GM23338 (cell line): Measurements from ENCODE around the gene PTPRB. TPM values are rescaled to one million over a fixed set of nuclear protein-coding genes. Genes with fewer than 3 reads are reported as not detected.

Experiments
- ATAC-seq: fragments of 200-7000 bp; cut with Tn5 transposase; 3 replicates; pipeline ENCODE4 v1.9.1; 2020
- DNase-seq: peaks from one replicate; pipeline ENCODE4 v3.0.0-alpha.2; 2015; ENCODE audit warnings: low spot score
- H2AFZ ChIP-seq: fragments of 200-600 bp; sonication (generic); 2 replicates; pipeline ENCODE4 v1.8.0; 2016; ENCODE audit warnings: antibody characterized with exemption, mild to moderate bottlenecking, moderate library complexity
- H3F3A ChIP-seq: fragments of 200-600 bp; sonication (generic); replicated peaks from 2 replicates; pipeline ENCODE4 v1.8.0; 2017; ENCODE audit warnings: antibody characterized with exemption, mixed run types, low read depth
- H3K27ac ChIP-seq: fragments of 200-600 bp; sonication (generic); 2 replicates; pipeline ENCODE4 v1.6.1; 2016; ENCODE audit warnings: low read depth
- H3K27me3 ChIP-seq: fragments of 200-600 bp; sonication (generic); 2 replicates; pipeline ENCODE4 v1.8.0; 2016; ENCODE audit warnings: mild to moderate bottlenecking, mixed run types, moderate library complexity; ENCODE audit not compliant: insufficient read depth
- H3K36me3 ChIP-seq: fragments of 200-600 bp; sonication (generic); 2 replicates; pipeline ENCODE4 v1.8.0; 2016; ENCODE audit warnings: mild to moderate bottlenecking; ENCODE audit not compliant: insufficient read depth
- H3K4me1 ChIP-seq: fragments of 200-600 bp; sonication (generic); 2 replicates; pipeline ENCODE4 v1.8.0; 2016; ENCODE audit warnings: mild to moderate bottlenecking, moderate library complexity; ENCODE audit not compliant: insufficient read depth
- H3K4me2 ChIP-seq: fragments of 200-600 bp; sonication (generic); 2 replicates; pipeline ENCODE4 v1.7.1; 2017; ENCODE audit warnings: mixed run types
- H3K4me3 ChIP-seq: fragments of 200-600 bp; sonication (generic); 2 replicates; pipeline ENCODE4 v1.6.1; 2016; ENCODE audit warnings: mixed run types
- H3K79me2 ChIP-seq: fragments of 200-600 bp; sonication (generic); replicated peaks from 2 replicates; pipeline ENCODE4 v1.8.0; 2017; ENCODE audit warnings: mild to moderate bottlenecking; ENCODE audit not compliant: insufficient read depth
- H3K9me2 ChIP-seq: fragments of 200-600 bp; sonication (generic); 2 replicates; pipeline ENCODE4 v1.8.0; 2017; ENCODE audit not compliant: insufficient read depth
- H4K20me1 ChIP-seq: fragments of 200-600 bp; sonication (generic); replicated peaks from 2 replicates; pipeline ENCODE4 v1.8.0; 2017; ENCODE audit warnings: mild to moderate bottlenecking; ENCODE audit not compliant: insufficient read depth
- H3K27ac Mint-ChIP-seq: 2 replicates; pipeline ENCODE4 v1.8.0; 2020; ENCODE audit warnings: inconsistent platforms, mild to moderate bottlenecking, moderate library complexity, mixed read lengths
- H3K27me3 Mint-ChIP-seq: 3 replicates; pipeline ENCODE4 v1.8.0; 2022; ENCODE audit warnings: low read depth, mild to moderate bottlenecking, moderate library complexity, mixed read lengths, inconsistent platforms; ENCODE audit not compliant: insufficient read depth, poor library complexity
- H3K36me3 Mint-ChIP-seq: 3 replicates; pipeline ENCODE4 v1.8.0; 2021; ENCODE audit warnings: low read depth, mild to moderate bottlenecking, inconsistent platforms, moderate library complexity, mixed read lengths
- H3K4me1 Mint-ChIP-seq: 3 replicates; pipeline ENCODE4 v1.8.0; 2020; ENCODE audit warnings: mild to moderate bottlenecking, inconsistent platforms, mixed read lengths
- H3K4me3 Mint-ChIP-seq: 3 replicates; pipeline ENCODE4 v1.8.0; 2021; ENCODE audit warnings: moderate library complexity, mild to moderate bottlenecking, inconsistent platforms, mixed read lengths
- H3K9me3 Mint-ChIP-seq: 3 replicates; pipeline ENCODE4 v1.8.0; 2020; ENCODE audit warnings: moderate library complexity, mild to moderate bottlenecking, inconsistent platforms, mixed read lengths
- CTCF ChIP-seq, 2 experiments: fragments of 200-600 bp in 1 of 2; sonication (generic) in 1 of 2; conservative IDR thresholded peaks; 2 replicates each; pipeline versions ENCODE4 v1.5.1 to v1.6.1; 2016 to 2017; ENCODE audit warnings: antibody characterized with exemption in 2 of 2, low read depth in 2 of 2, mild to moderate bottlenecking in 2 of 2, moderate library complexity in 1 of 2
- ETS1 ChIP-seq: IDR thresholded peaks from 2 replicates; pipeline ENCODE4 v1.6.1; 2016; ENCODE audit warnings: antibody characterized with exemption
- EZH2 ChIP-seq: fragments of 200-600 bp; sonication (generic); IDR thresholded peaks from one replicate; pipeline ENCODE4 v1.8.0; 2017; ENCODE audit warnings: antibody characterized with exemption, mild to moderate bottlenecking, low read depth; ENCODE audit not compliant: unreplicated experiment
- EZH2phosphoT487 ChIP-seq: fragments of 200-600 bp; sonication (generic); IDR thresholded peaks from one replicate; pipeline ENCODE4 v1.8.1; 2018; ENCODE audit warnings: antibody characterized with exemption; ENCODE audit not compliant: unreplicated experiment
- JUNB ChIP-seq: IDR thresholded peaks from one replicate; pipeline ENCODE4 v1.6.1; 2016; ENCODE audit warnings: antibody characterized with exemption; ENCODE audit not compliant: unreplicated experiment
- NANOG ChIP-seq: IDR thresholded peaks from 2 replicates; pipeline ENCODE4 v1.6.1; 2016; ENCODE audit warnings: antibody characterized with exemption, borderline replicate concordance
- POLR2AphosphoS5 ChIP-seq: IDR thresholded peaks from 2 replicates; pipeline ENCODE4 v1.6.1; 2016; ENCODE audit warnings: antibody characterized with exemption, low read depth
- REST ChIP-seq: IDR thresholded peaks from one replicate; pipeline ENCODE4 v1.6.1; 2018; ENCODE audit warnings: antibody characterized with exemption; ENCODE audit not compliant: unreplicated experiment
- STAT1 ChIP-seq: IDR thresholded peaks from one replicate; pipeline ENCODE4 v1.6.1; 2016; ENCODE audit warnings: antibody characterized with exemption; ENCODE audit not compliant: unreplicated experiment
- ZNF114 ChIP-seq: fragments of 250-450 bp; sonication (Bioruptor Pico); IDR thresholded peaks from 2 replicates; pipeline ENCODE4 v1.5.0; 2020; ENCODE audit warnings: mild to moderate bottlenecking, moderate library complexity
- ZNF331 ChIP-seq: fragments of 250-450 bp; sonication (Bioruptor Pico); IDR thresholded peaks from 2 replicates; pipeline ENCODE4 v1.5.0; 2020; ENCODE audit warnings: low read depth, mild to moderate bottlenecking, moderate library complexity
- ZNF462 ChIP-seq: fragments of 250-450 bp; sonication (Bioruptor Pico); IDR thresholded peaks from 2 replicates; pipeline ENCODE4 v1.5.0; 2020; ENCODE audit warnings: mild to moderate bottlenecking, moderate library complexity
- polyA plus RNA-seq: library from polyadenylated mRNA; unstranded; fragments of >200 nt; fragmentation: Nextera tagmentation; extraction: Ambion mirVana; gene quantifications from 2 replicates; pipeline ENCODE4 v1.2.1, GENCODE V29; 2016
- total RNA-seq: library from RNA; depleted of rRNA; stranded (reverse); fragments of >200 nt; shearing (Covaris generic); gene quantifications from 2 replicates; pipeline ENCODE4 v1.2.3, GENCODE V29; 2014

The PTPRB gene
- total and polyA plus RNA-seq, 2 experiments from 2014 or later, result 0.13 to 1.7 TPM

GRCh38 chr12:70657616-70658286, 20.5 kb upstream of the PTPRB start:
- no peaks in the 10 kb centered on the region for H3K9me3 Mint-ChIP-seq
- Histone ChIP-seq H3K27ac (no peak overlapping the region), H3K27me3 (no peaks in the 10 kb centered on the region), H2AFZ (peak overlapping the region; percentile 44; the same call in 1 of the 2 replicates), H3F3A (no peaks in the 10 kb centered on the region), H3K36me3 (no peaks in the 10 kb centered on the region), H3K4me1 (peaks cover 17% of the 10 kb centered on the region), H3K9me2 (0 out of 2 replicates have a peak, but pooled peaks cover 3% of the 10 kb centered on the region), H3K4me2 (no peak overlapping the region), H3K4me3 (no peak overlapping the region), H4K20me1 (no peaks in the 10 kb centered on the region), H3K79me2 (no peaks in the 10 kb centered on the region)
- H3K4me1 Mint-ChIP-seq, result peaks cover 9% of the 10 kb centered on the region
- ATAC-seq (no peak), DNase-seq (no peak)
- H3K27me3 Mint-ChIP-seq, result no peaks in the 10 kb centered on the region
- no peak overlapping the region for H3K4me3 Mint-ChIP-seq
- H3K36me3 Mint-ChIP-seq, result no peaks in the 10 kb centered on the region
- H3K27ac Mint-ChIP-seq, result no peak overlapping the region
- no peak for TF ChIP-seq NANOG
- no peak for TF ChIP-seq ZNF331
- TF ChIP-seq JUNB, result no peak
- TF ChIP-seq CTCF (conservative IDR thresholded peaks at IDR 0.05; ENCODE audit: low read depth in 2 of 2), result no peak
- no peak for TF ChIP-seq POLR2AphosphoS5
- no peak for TF ChIP-seq STAT1
- no peak for TF ChIP-seq ETS1
- no peak for TF ChIP-seq EZH2phosphoT487
- no peak for TF ChIP-seq REST
- no peak for TF ChIP-seq ZNF462 (CRISPR knock-in tag)
- TF ChIP-seq EZH2, result no peak
- no peak for TF ChIP-seq ZNF114 (CRISPR knock-in tag)
